GM12892 (cell line): Measurements from ENCODE around the gene TNFRSF19.

Source experiments
- DNase-seq: peaks from one replicate; pipeline ENCODE4 v3.0.0; 2011; ENCODE audit not compliant: insufficient read length
- FAIRE-seq: peaks from 2 replicates; lab custom pipeline; 2011; peaks lifted over from hg19 to GRCh38; lab: Jason Lieb, UNC
- POLR2A ChIP-seq: IDR thresholded peaks from 2 replicates; pipeline ENCODE4 v1.6.1; 2011; ENCODE audit warnings: low read depth, low read length, control low read depth
- POLR2AphosphoS5 ChIP-seq: IDR thresholded peaks from 2 replicates; pipeline ENCODE4 v1.6.1; 2011; ENCODE audit warnings: low read depth, low read length, control low read depth
- TAF1 ChIP-seq: IDR thresholded peaks from 2 replicates; pipeline ENCODE4 v1.6.1; 2011; ENCODE audit warnings: low read depth, mild to moderate bottlenecking, control low read depth, low read length, borderline replicate concordance

TNFRSF19 gene

DNA sequence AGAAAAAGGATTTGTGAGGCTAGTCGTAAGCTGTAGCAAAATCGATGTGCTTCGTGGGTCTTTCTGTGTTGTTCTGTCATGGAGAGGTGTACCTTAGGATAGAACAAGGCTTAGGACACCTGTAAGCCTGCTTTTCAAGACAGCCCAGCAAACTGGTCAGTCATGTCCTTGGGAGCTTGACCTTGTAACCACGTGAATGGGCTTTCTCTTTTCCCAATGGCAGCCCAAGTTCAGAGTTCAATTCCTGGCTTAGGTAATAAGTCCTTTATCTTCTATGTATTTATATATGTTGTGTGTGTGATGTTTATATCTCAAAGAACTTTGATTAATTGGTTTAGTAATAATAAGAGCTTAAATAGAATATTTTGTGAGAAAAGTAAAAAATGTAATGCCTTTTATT lies 112.9 kb downstream of the TNFRSF19 start:
- FAIRE-seq (no peak), DNase-seq (no peak)
- TF ChIP-seq TAF1 (no peak), POLR2AphosphoS5 (no peak), POLR2A (no peak)

DNA sequence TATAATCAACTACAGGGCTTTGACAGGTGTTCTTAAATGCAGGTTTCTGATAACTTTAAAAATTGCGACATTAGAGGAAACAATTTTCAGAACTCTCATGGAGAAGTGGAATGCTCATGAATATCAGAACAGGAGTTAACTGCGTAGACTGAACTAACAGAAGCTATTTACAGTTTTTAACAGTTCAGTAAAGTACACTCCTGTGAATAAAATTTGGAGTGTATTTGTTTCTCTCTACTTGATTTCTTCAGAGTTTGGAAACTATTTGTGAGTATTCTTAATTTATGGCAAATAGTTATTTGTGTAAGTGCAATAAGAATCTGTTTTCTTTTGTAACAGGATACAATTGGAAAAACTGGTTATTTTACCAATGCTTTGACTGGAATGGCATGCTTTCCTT lies 114.4 kb downstream of the TNFRSF19 start:
- TF ChIP-seq POLR2AphosphoS5, result no peak
- no peak for DNase-seq
- no peak for FAIRE-seq

DNA sequence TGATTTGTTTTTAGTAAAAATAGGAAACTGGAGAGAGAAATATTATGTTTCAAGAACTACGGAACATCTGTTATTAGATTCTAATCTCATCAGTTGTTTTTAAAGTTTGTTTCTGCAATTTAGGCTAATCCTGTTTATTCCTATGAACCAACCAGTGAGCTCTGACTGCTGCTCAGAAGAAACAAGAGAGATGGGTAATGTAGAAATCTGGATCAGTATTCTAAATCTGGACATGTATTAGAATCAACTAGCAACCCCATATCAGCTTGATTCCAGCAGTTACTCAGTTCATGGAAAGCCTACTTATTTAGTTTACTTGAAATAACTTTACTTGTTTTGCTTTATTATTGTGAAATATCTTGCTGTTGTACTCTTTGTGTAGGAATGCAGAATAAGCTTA lies 115.2 kb downstream of the TNFRSF19 start:
- FAIRE-seq, result no peak
- TF ChIP-seq TAF1 (no peak), POLR2AphosphoS5 (no peak), POLR2A (no peak)
- no peak for DNase-seq

GRCh38 chr13:23686948-23687347 lies 116.7 kb downstream of the TNFRSF19 start:
- no peak for FAIRE-seq
- DNase-seq, result no peak
- TF ChIP-seq TAF1 (no peak), POLR2AphosphoS5 (no peak), POLR2A (no peak)

DNA sequence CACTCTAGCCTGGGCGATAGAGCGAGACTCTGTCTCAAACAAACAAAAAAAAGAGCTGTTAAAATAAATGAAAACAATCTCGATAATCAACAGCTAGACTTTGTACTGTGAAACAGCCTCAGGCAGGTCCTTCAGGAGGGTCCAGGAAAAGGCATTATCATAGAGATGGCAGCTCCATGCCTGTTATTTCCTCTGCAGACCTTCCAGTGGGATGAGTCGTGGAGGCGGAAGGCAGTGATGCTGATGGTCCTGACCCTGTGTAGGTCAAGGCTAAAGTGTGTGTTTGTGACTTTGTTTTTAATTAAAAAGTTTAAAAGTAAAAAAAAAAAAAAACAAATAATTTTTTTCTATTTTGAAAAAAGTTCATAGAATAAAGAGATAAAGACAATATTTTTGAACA lies 117.4 kb downstream of the TNFRSF19 start:
- no peak for TF ChIP-seq TAF1
- no peak for TF ChIP-seq POLR2AphosphoS5
- no peak for TF ChIP-seq POLR2A
- FAIRE-seq (no peak), DNase-seq (no peak)

GRCh38 chr13:23688336-23688735 lies 118.1 kb downstream of the TNFRSF19 start:
- FAIRE-seq (no peak), DNase-seq (no peak)
- TF ChIP-seq POLR2A, result no peak
- TF ChIP-seq POLR2AphosphoS5, result no peak
- TF ChIP-seq TAF1, result no peak

DNA sequence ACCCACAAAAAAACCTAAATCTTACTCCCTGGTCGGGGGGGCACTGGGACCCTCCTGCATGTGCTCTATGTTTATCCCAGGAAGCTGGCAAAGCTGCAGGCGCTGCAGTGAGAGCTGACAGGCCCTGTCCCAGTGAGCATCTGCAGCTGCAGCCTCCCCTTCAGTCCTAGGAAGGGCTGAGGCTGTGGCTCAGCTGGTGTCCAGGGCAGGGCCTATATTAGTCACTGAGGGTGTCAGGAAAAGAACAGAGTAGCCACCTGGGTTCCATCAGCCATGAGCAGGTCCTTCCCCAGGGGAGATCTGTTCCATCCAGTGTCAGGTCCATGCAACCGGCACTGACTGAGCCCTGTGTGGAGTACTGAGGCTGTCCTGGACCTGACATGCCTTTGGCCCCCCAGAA lies 120.5 kb downstream of the TNFRSF19 start:
- TF ChIP-seq POLR2A (no peak), POLR2AphosphoS5 (no peak), TAF1 (no peak)
- FAIRE-seq, result no peak
- no peak for DNase-seq

- TF ChIP-seq POLR2A (no peak), TAF1 (no peak), POLR2AphosphoS5 (no peak)
These were observed 122.6 kb downstream of the TNFRSF19 start for GRCh38 chr13:23692816-23693215.

DNA sequence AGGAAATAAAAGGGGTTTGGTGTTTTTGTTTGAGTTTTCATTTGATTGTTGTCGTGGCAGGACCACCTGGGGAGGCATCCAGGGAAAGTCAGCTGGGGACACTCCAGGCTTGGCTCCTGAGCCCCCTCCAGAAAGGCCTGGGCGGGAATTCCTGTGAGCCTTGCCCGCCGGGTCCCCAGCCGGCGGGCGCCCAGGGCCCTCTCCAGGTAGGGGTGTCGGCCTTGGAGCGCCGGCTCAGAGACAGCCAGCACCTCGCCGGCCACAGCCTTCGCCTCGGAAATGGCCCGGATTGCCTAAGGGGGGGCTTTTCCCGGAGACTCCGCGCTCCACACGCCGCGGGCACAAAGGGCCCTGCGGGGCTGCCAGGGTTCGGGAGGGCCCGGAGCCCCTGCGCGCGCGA lies 125.0 kb downstream of the TNFRSF19 start:
- FAIRE-seq, result no peak
- TF ChIP-seq POLR2AphosphoS5 (no peak), POLR2A (no peak), TAF1 (no peak)

More at GRCh38 chr13:23692816-23693215, 122.6 kb downstream of the TNFRSF19 start:
- DNase-seq (no peak), FAIRE-seq (no peak)

DNA sequence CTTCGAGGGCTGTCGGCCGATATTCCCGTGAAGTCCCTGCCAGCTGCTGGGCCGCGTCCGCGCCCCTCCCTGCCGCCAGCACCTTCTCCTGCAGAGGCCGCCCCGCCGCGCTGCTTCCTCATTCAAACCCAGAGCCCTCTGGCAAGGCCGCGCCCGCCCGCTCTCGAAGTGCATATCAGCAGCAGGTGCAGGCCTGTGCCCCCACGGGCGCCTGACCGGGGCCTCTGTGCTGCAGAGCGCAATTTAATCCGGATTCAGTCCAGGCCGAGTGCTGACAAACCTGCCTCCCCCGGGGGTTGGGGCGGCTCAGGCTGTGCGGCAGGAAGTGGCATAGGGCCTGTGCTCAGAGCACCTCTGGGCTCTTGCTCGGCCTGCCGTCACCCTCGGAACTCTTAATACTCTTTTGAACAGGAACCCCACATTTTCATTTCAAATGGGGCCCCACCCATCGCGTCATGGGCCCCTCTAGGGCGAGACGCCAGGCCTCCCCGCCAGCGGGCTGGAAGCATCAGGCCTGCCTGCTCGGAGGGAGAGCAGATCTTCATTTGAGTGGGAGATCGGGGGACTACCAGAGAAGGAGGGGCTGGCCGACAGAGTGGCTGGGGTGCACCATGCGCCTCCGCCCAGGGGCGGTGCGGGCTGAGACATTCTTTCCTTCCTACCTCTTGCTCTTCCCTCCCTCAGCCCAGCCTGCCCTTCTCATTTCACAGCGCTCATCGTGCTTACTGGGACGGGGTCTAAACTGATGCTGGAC lies 125.7 kb downstream of the TNFRSF19 start:
- TF ChIP-seq POLR2AphosphoS5 (no peak), POLR2A (peak; percentile 13; the same call in 1 of the 2 replicates)
- DNase-seq (peak; percentile 57), FAIRE-seq (no peak)

More for the DNA sequence above, 125.0 kb downstream of the TNFRSF19 start:
- no peak for DNase-seq

GRCh38 chr13:23696610-23697009 lies 126.4 kb downstream of the TNFRSF19 start:
- TF ChIP-seq POLR2A (no peak), POLR2AphosphoS5 (no peak), TAF1 (no peak)
- no peak for DNase-seq
- FAIRE-seq, result no peak

DNA sequence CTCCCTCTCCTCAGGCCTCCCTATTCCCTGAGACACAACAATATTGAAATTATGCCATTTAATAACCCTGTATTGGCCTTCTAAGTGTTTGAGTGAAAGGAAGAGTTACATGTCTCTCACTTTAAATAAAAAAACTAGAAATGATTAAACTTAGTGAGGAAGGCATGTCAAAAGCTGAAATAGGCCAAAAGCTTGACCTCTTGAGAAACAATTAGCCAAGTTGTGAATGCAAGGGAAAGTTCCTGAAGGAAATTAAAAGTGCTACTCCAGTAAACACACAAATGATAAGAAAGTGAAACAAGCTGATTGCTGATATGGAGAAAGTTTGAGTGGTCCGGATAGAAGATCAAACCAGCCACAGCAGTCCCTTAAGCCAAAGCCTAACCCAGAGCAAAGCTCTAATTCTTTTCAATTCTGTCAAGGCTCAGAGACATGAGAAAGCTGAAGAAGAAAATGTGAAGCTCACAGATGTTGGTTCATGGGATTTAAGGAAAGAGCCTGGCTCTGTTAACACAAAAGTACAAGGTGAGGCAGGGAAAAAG lies 127.6 kb downstream of the TNFRSF19 start:
- DNase-seq (no peak), FAIRE-seq (no peak)
- TF ChIP-seq POLR2A (no peak), TAF1 (no peak), POLR2AphosphoS5 (no peak)

DNA sequence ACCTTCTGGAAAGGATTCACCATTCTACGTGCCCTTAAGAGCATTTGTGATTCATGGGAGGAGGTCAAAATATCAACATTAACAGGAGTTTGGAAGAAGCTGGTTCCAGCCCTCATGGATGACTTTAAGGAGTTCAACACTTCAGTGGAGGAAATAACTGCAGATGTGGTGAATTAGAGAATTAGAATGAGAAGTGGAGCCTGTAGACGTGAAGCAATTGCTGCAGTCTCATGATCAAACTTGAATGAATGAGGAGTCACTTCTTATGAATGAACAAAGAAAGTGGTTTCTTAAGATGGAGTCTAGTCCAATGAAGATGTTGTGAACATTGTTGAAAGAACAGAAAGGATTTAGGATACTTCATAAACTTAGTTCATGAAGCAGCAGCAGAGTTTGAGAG lies 129.1 kb downstream of the TNFRSF19 start:
- no peak for TF ChIP-seq TAF1
- DNase-seq, result no peak
- no peak for FAIRE-seq

DNA sequence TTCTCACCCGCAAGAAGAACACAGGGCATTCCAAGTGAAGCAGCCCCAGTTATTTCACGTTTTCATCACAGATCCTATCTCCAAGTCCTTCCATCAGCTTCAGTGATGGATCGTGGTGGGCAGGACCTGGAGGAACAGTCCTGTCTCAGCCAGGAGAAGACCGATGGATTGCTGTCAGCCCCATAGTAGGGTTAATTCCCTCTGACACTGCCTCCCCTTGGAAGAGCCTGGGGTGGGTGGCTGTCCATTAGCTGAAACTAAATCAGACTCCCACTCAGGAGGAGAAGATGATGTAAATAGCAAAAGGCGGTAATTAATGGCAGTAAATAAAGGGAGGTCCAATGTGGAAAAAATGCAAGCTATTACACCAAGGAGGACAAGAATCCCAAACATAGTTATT lies 131.0 kb downstream of the TNFRSF19 start:
- no peak for TF ChIP-seq POLR2AphosphoS5
- no peak for TF ChIP-seq TAF1
- TF ChIP-seq POLR2A, result no peak
- FAIRE-seq (no peak), DNase-seq (no peak)

GRCh38 chr13:23701636-23702035 lies 131.4 kb downstream of the TNFRSF19 start:
- FAIRE-seq, result no peak
- TF ChIP-seq POLR2AphosphoS5 (no peak), POLR2A (no peak), TAF1 (no peak)
- DNase-seq, result no peak
